Fibroblast of lung (primary cell): ENCODE results near the gene TNIP1.

Experiments
- EZH2 ChIP-seq: IDR thresholded peaks from 2 replicates; pipeline ENCODE4 v1.5.1; 2012; ENCODE audit warnings: low read length, control low read depth, mild to moderate bottlenecking; ENCODE audit errors: missing control alignments
- TF ChIP-seq, protein P1 (sequence below), 2 donors: IDR thresholded peaks in 1 of 2; conservative IDR thresholded peaks in 1 of 2; 1 replicate in 1 of 2; 2 replicates in 1 of 2; pipeline ENCODE4 v1.5.1; 2011 to 2012; ENCODE audit warnings: low read length in 2 of 2, control low read depth in 1 of 2, inconsistent platforms in 1 of 2, low read depth in 1 of 2, mild to moderate bottlenecking in 1 of 2

DNA sequence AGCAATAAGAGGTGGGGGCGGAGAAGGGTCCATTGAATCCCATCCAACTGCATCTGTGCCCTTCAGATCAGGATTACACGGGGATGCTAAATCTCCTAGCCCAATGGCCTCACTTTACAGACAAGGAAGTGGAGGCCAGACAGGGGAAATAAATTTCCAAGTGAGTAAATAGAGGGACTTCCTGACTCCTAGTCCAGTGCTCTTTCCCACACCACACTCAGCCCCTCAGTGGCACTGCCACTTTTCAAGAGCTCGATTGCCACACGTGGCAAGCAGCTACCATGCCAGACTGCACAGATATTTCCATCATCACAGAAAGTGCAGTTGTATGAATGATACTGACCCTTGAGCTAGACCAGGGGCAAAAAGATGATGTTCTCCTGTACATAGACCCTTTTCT lies 8.2 kb upstream of the TNIP1 start:
- TF ChIP-seq, protein P1, sequence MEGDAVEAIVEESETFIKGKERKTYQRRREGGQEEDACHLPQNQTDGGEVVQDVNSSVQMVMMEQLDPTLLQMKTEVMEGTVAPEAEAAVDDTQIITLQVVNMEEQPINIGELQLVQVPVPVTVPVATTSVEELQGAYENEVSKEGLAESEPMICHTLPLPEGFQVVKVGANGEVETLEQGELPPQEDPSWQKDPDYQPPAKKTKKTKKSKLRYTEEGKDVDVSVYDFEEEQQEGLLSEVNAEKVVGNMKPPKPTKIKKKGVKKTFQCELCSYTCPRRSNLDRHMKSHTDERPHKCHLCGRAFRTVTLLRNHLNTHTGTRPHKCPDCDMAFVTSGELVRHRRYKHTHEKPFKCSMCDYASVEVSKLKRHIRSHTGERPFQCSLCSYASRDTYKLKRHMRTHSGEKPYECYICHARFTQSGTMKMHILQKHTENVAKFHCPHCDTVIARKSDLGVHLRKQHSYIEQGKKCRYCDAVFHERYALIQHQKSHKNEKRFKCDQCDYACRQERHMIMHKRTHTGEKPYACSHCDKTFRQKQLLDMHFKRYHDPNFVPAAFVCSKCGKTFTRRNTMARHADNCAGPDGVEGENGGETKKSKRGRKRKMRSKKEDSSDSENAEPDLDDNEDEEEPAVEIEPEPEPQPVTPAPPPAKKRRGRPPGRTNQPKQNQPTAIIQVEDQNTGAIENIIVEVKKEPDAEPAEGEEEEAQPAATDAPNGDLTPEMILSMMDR (conservative IDR thresholded peaks at IDR 0.05 in 1 of 2, IDR thresholded peaks at IDR 0.05 in 1 of 2; ENCODE audit: low read depth in 1 of 2, low read length in 2 of 2) = no peak
- no peak for TF ChIP-seq EZH2
